Prostate gland (tissue), 2 donors: ENCODE results near the gene TRAPPC14. TPM values are rescaled to one million over a fixed set of nuclear protein-coding genes. Genes with fewer than 3 reads are reported as not detected.
"Not testable (repeated sequence)": the region's sequence is repeated elsewhere in the genome, so short reads cannot be mapped to it uniquely, and the experiment has no call there.

Experiments
- DNase-seq: peaks from one replicate; pipeline ENCODE4 v3.0.0-alpha.2; 2019; ENCODE audit warnings: low spot score
- H3K27ac ChIP-seq, 2 donors: fragments of 200-600 bp; sonication (generic); 2 replicates each; pipeline ENCODE4 v1.5.1; 2017 to 2019
- H3K27me3 ChIP-seq: fragments of 200-600 bp; sonication (generic); replicated peaks from 2 replicates; pipeline ENCODE4 v1.5.1; 2019; ENCODE audit not compliant: insufficient read depth
- H3K36me3 ChIP-seq, 2 donors: fragments of 200-600 bp; sonication (generic); 1 replicate in 1 of 2; 2 replicates in 1 of 2; pipeline versions ENCODE4 v1.5.1 to v1.8.1; 2017 to 2019
- H3K4me1 ChIP-seq: fragments of 200-600 bp; sonication (generic); replicated peaks from 2 replicates; pipeline ENCODE4 v1.5.1; 2019
- H3K4me3 ChIP-seq, 2 donors: fragments of 200-600 bp; sonication (generic); 2 replicates each; pipeline ENCODE4 v1.5.1; 2017 to 2019
- H3K9me3 ChIP-seq: fragments of 200-600 bp; sonication (generic); 2 replicates; pipeline ENCODE4 v1.5.1; 2017
- CTCF ChIP-seq, 4 experiments: fragments of 200-600 bp in 2 of 4; fragments of 450-650 bp in 2 of 4; sonication (generic) in 2 of 4; IDR thresholded peaks; 1 replicate in 3 of 4; 2 replicates in 1 of 4; pipeline ENCODE4 v1.5.1; 2016 to 2019; ENCODE audit warnings: antibody characterized with exemption in 4 of 4, mild to moderate bottlenecking in 2 of 4, moderate library complexity in 2 of 4
- POLR2A ChIP-seq: fragments of 450-650 bp; IDR thresholded peaks from one replicate; pipeline ENCODE4 v1.6.1; 2016; ENCODE audit warnings: antibody characterized with exemption, mild to moderate bottlenecking
- POLR2AphosphoS5 ChIP-seq: sonication (generic); formaldehyde crosslinking; IDR thresholded peaks from one replicate; pipeline ENCODE4 v1.6.1; 2017; ENCODE audit warnings: antibody characterized with exemption
- WGBS: methylation state at CpG from one replicate; pipeline ENCODE4 v1.1.5; 2018; 5-methylcytosine and 5-hydroxymethylcytosine counted together
- intact Hi-C: fragments of 100-400 bp; cut with DNase I; formaldehyde crosslinking; loops from one replicate; pipeline ENCODE4 v1.14.2; 2022
- total RNA-seq, 2 donors: library from RNA; depleted of rRNA; stranded (reverse); fragments of >200 nt; gene quantifications; one replicate each; pipeline ENCODE4 v1.1.0, GENCODE V29; 2016

TRAPPC14 gene
- total RNA-seq = 10 to 100 TPM; 21.2 to 43.4 TPM

GRCh38 chr7:100158229-100159098, at the start of gene TRAPPC14:
TSS of gene TRAPPC14 (minus strand) at chr7:100158723. CDS start at chr7:100158499, 224 bp downstream.
- intact Hi-C loops = no loop called here
- WGBS = 1% methylated on average over 48 of the region's 87 CpGs
- Histone ChIP-seq H3K9me3 (no peaks in the 10 kb centered on the region), H3K36me3 (peaks cover 0 to 4% of the 10 kb centered on the region in 2 donors), H3K4me1 (no peaks in the 10 kb centered on the region), H3K27ac (peak within 1 kb of the TSS; percentile 72 to 83), H3K27me3 (no peaks in the 10 kb centered on the region), H3K4me3 (peak within 1 kb of the TSS; percentile 62 to 95)
- peak; percentile 82 for DNase-seq
- TF ChIP-seq POLR2AphosphoS5 (peak; percentile 80), CTCF (IDR thresholded peaks at IDR 0.05) (no peak), POLR2A (peak; percentile 45)

GRCh38 chr7:100204454-100204853, 45.9 kb upstream of the TRAPPC14 start:
- H3K27ac ChIP-seq = no peak overlapping the region
- no peaks in the 10 kb centered on the region for H3K36me3 ChIP-seq
- TF ChIP-seq POLR2A = no peak
- TF ChIP-seq POLR2AphosphoS5 = no peak
- TF ChIP-seq CTCF (IDR thresholded peaks at IDR 0.05) = no peak
- intact Hi-C loops = no loop called here
- no peak overlapping the region for H3K4me3 ChIP-seq
- 83% methylated on average over 9 of the region's 9 CpGs for WGBS
- H3K27me3 ChIP-seq = no peaks in the 10 kb centered on the region
- H3K4me1 ChIP-seq = no peaks in the 10 kb centered on the region
- no peaks in the 10 kb centered on the region for H3K9me3 ChIP-seq
- no peak for DNase-seq

- Histone ChIP-seq H3K36me3 (no peaks in the 10 kb centered on the region), H3K4me3 (no peak overlapping the region), H3K27me3 (no peaks in the 10 kb centered on the region), H3K4me1 (no peaks in the 10 kb centered on the region), H3K27ac (no peak overlapping the region), H3K9me3 (no peaks in the 10 kb centered on the region)
- DNase-seq = no peak
- TF ChIP-seq CTCF (IDR thresholded peaks at IDR 0.05) (no peak), POLR2A (no peak), POLR2AphosphoS5 (no peak)
- 83% methylated on average over 11 of the region's 11 CpGs for WGBS
- intact Hi-C loops = no loop called here
These were observed 42.2 kb upstream of the TRAPPC14 start for GRCh38 chr7:100200693-100201092.

GRCh38 chr7:100198266-100198665, 39.7 kb upstream of the TRAPPC14 start:
- TF ChIP-seq POLR2AphosphoS5 (no peak), CTCF (IDR thresholded peaks at IDR 0.05) (no peak), POLR2A (no peak)
- no peak overlapping the region for H3K4me3 ChIP-seq
- H3K27ac ChIP-seq = no peak overlapping the region
- no peaks in the 10 kb centered on the region for H3K27me3 ChIP-seq
- H3K9me3 ChIP-seq = no peaks in the 10 kb centered on the region
- 95% methylated on average over 10 of the region's 10 CpGs for WGBS
- intact Hi-C loops = no loop called here
- DNase-seq = no peak
- H3K36me3 ChIP-seq = no peaks in the 10 kb centered on the region
- H3K4me1 ChIP-seq = no peaks in the 10 kb centered on the region

GRCh38 chr7:100195901-100196322, 37.4 kb upstream of the TRAPPC14 start:
- H3K27ac ChIP-seq, H3K9me3 ChIP-seq, intact Hi-C loops, H3K4me1 ChIP-seq, H3K4me3 ChIP-seq, H3K27me3 ChIP-seq, DNase-seq, H3K36me3 ChIP-seq: not testable (repeated sequence)
- 94% methylated on average over 6 of the region's 6 CpGs for WGBS
